ENCODE measurements around the gene TUBGCP6. TPM values are rescaled to one million over a fixed set of nuclear protein-coding genes. Genes with fewer than 3 reads are reported as not detected.
A peak's percentile ranks its signal among the peaks of the same experiment; 100 is the strongest.

TUBGCP6 gene
- total RNA-seq, 1 experiment from 2014 or later, result 38.6 TPM

DNA sequence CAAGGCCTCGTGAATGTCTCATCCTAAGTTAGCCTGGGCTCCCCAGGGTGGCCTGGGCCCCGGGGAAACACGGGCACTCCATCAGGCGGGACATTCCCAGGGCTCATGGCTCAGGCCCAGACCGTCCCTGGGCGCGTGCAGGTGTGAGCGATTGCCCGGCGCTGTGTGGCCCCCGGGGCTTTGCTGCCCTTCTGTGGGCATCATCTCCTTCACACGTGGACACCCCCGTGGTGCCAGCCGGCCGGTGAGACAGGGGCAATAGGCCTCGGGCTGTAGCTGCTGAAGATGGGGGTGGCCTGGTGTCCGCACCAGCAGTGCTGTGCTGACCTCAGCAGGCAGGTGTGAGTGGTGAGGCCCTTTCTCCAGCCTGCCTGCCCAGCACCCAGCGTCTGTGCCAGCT is 48.6 kb downstream of the TUBGCP6 start:
- Histone ChIP-seq H3K36me3 (ENCODE audit: control insufficient read depth in 1 of 2, insufficient read depth in 2 of 2, low read length in 2 of 2) (peaks cover 2 to 20% of the 10 kb centered on the region in 2 experiments; a peak in 3 of 4 replicates), H3K9me2 (ENCODE audit: insufficient read depth) (no peaks in the 10 kb centered on the region), H3K27ac (ENCODE audit: low read depth, low read length) (no peak overlapping the region), H3K9ac (ENCODE audit: low read length) (no peak overlapping the region), H3K79me2 (ENCODE audit: insufficient read depth, low read length) (peaks cover 34% of the 10 kb centered on the region), H3K27me3 (ENCODE audit: insufficient read depth, low read length) (no peaks in the 10 kb centered on the region), H3K4me3 (replicated peaks in 1 of 2; ENCODE audit: low read depth in 1 of 2, low read length in 2 of 2) (no peak overlapping the region), H4K20me1 (ENCODE audit: insufficient read depth) (peaks cover under 1% of the 10 kb centered on the region; the same call in 1 of the 2 replicates), H3K9me3 (ENCODE audit: control insufficient read depth in 1 of 2, insufficient read depth in 1 of 2, low read depth in 1 of 2, low read length in 2 of 2) (no peaks in the 10 kb centered on the region), H3K4me2 (ENCODE audit: low read length) (no peak overlapping the region), H2AFZ (ENCODE audit: low read depth, low read length, poor library complexity, severe bottlenecking) (no peak overlapping the region), H3K4me1 (ENCODE audit: control insufficient read depth in 1 of 2, insufficient read depth in 2 of 2, low read length in 2 of 2) (peaks cover 5 to 9% of the 10 kb centered on the region in 2 experiments; a peak in 3 of 4 replicates)
- POLR2A ChIA-PET, result no interaction called here
- no peak for DNase-seq (ENCODE audit: low read depth, low spot score)
- no peak for ATAC-seq
- TF ChIP-seq EZH2phosphoT487 (IDR thresholded peaks at IDR 0.05; ENCODE audit: borderline replicate concordance), result no peak
- TF ChIP-seq POLR2AphosphoS5 (IDR thresholded peaks at IDR 0.05; ENCODE audit: low read depth, low read length), result 0 out of 2 replicates have a peak, but pooled peaks have one; percentile 6
- CTCF ChIA-PET, result no interaction called here
- RAD21 ChIA-PET (ENCODE audit: low non-redundant PET in 1 of 2, low total read pairs in 2 of 2, uncharacterized antibody in 2 of 2, unreplicated experiment in 2 of 2), result interaction anchor here in 1 of 2 experiments (0.7 kb wide), 1 partner anchor 36 kb away, joined by 3 read pairs; no protein-coding TSS in a partner anchor
- intact Hi-C loops (cut with micrococcal nuclease), result no loop called here
- no TSS peak for BruUV-seq (replicated peaks)

DNA sequence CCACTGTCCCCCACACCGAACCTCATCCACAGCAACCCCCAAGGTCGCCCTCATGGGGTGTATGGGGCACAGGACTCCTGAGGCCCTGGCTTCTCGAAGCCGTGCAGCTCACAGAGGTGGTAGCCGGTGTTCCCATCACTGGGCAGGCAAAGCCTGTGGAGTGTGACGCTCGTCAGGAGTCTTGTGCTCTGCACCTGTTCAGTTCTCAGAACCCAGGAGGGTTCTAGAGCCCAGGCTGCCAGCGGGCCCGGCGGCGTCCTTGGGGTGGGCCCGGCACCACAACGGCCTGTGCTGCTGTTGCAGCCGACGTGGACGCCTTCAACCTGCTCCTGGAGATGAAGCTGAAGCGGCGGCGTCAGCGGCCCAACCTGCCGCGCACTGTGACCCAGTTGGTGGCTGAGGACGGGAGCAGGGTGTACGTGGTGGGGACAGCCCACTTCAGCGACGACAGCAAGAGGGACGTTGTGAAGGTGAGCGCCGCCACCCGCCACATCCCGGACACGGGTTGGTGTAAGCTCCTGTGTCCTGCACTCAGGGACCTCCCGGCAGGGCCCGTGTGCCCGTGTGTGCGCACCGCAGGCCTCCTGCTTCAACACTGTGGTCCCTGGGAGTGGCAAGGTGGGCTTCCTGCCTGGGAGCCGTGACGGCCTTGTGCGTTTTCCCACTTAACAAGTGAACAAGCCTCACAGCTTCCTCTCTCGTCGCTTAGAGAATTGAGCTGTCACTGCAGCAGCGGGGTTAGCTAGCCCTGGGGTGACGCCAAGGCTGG is 50.6 kb downstream of the TUBGCP6 start:
- ChIA-PET POLR2A (no interaction called here), RAD21 (ENCODE audit: low non-redundant PET in 1 of 2, low total read pairs in 2 of 2, uncharacterized antibody in 2 of 2, unreplicated experiment in 2 of 2) (no interaction called here), CTCF (no interaction called here)
- no peaks in the 10 kb centered on the region for H3K9me3 ChIP-seq (ENCODE audit: control insufficient read depth in 1 of 2, insufficient read depth in 1 of 2, low read depth in 1 of 2, low read length in 2 of 2)
- H3K4me3 ChIP-seq (replicated peaks in 1 of 2; ENCODE audit: low read depth in 1 of 2, low read length in 2 of 2), result no peak overlapping the region
- ATAC-seq (no peak), DNase-seq (ENCODE audit: low read depth, low spot score) (no peak)
- no peak overlapping the region for H3K27ac ChIP-seq (ENCODE audit: low read depth, low read length)
- peaks cover 6% of the 10 kb centered on the region; the same call in 1 of the 2 replicates for H4K20me1 ChIP-seq (ENCODE audit: insufficient read depth)
- H3K4me1 ChIP-seq (ENCODE audit: control insufficient read depth in 1 of 2, insufficient read depth in 2 of 2, low read length in 2 of 2), result peaks cover 12 to 21% of the 10 kb centered on the region in 2 experiments
- no TSS peak for BruUV-seq (replicated peaks)
- no peaks in the 10 kb centered on the region for H3K9me2 ChIP-seq (ENCODE audit: insufficient read depth)
- peaks cover 2 to 20% of the 10 kb centered on the region in 2 experiments; a peak in 3 of 4 replicates for H3K36me3 ChIP-seq (ENCODE audit: control insufficient read depth in 1 of 2, insufficient read depth in 2 of 2, low read length in 2 of 2)
- H2AFZ ChIP-seq (ENCODE audit: low read depth, low read length, poor library complexity, severe bottlenecking), result no peak overlapping the region
- peaks cover 54% of the 10 kb centered on the region for H3K79me2 ChIP-seq (ENCODE audit: insufficient read depth, low read length)
- intact Hi-C loops (cut with micrococcal nuclease), result no loop called here
- H3K4me2 ChIP-seq (ENCODE audit: low read length), result no peak overlapping the region
- H3K27me3 ChIP-seq (ENCODE audit: insufficient read depth, low read length), result no peaks in the 10 kb centered on the region
- no peak overlapping the region for H3K9ac ChIP-seq (ENCODE audit: low read length)
- TF ChIP-seq, protein P1, sequence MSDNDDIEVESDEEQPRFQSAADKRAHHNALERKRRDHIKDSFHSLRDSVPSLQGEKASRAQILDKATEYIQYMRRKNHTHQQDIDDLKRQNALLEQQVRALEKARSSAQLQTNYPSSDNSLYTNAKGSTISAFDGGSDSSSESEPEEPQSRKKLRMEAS (IDR thresholded peaks at IDR 0.05), result no peak
- TF ChIP-seq POLR2A (IDR thresholded peaks at IDR 0.05; ENCODE audit: borderline replicate concordance, extremely low read depth, insufficient read depth, insufficient read length), result no peak
- TF ChIP-seq CEBPB (IDR thresholded peaks at IDR 0.05; ENCODE audit: low read depth), result no peak
- TF ChIP-seq, protein P2, sequence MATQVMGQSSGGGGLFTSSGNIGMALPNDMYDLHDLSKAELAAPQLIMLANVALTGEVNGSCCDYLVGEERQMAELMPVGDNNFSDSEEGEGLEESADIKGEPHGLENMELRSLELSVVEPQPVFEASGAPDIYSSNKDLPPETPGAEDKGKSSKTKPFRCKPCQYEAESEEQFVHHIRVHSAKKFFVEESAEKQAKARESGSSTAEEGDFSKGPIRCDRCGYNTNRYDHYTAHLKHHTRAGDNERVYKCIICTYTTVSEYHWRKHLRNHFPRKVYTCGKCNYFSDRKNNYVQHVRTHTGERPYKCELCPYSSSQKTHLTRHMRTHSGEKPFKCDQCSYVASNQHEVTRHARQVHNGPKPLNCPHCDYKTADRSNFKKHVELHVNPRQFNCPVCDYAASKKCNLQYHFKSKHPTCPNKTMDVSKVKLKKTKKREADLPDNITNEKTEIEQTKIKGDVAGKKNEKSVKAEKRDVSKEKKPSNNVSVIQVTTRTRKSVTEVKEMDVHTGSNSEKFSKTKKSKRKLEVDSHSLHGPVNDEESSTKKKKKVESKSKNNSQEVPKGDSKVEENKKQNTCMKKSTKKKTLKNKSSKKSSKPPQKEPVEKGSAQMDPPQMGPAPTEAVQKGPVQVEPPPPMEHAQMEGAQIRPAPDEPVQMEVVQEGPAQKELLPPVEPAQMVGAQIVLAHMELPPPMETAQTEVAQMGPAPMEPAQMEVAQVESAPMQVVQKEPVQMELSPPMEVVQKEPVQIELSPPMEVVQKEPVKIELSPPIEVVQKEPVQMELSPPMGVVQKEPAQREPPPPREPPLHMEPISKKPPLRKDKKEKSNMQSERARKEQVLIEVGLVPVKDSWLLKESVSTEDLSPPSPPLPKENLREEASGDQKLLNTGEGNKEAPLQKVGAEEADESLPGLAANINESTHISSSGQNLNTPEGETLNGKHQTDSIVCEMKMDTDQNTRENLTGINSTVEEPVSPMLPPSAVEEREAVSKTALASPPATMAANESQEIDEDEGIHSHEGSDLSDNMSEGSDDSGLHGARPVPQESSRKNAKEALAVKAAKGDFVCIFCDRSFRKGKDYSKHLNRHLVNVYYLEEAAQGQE (IDR thresholded peaks at IDR 0.05; ENCODE audit: low read depth), result no peak
- TF ChIP-seq SP1 (IDR thresholded peaks at IDR 0.05; ENCODE audit: low read depth), result no peak
- TF ChIP-seq, protein P3, sequence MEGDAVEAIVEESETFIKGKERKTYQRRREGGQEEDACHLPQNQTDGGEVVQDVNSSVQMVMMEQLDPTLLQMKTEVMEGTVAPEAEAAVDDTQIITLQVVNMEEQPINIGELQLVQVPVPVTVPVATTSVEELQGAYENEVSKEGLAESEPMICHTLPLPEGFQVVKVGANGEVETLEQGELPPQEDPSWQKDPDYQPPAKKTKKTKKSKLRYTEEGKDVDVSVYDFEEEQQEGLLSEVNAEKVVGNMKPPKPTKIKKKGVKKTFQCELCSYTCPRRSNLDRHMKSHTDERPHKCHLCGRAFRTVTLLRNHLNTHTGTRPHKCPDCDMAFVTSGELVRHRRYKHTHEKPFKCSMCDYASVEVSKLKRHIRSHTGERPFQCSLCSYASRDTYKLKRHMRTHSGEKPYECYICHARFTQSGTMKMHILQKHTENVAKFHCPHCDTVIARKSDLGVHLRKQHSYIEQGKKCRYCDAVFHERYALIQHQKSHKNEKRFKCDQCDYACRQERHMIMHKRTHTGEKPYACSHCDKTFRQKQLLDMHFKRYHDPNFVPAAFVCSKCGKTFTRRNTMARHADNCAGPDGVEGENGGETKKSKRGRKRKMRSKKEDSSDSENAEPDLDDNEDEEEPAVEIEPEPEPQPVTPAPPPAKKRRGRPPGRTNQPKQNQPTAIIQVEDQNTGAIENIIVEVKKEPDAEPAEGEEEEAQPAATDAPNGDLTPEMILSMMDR (IDR thresholded peaks at IDR 0.05 in 2 of 3, conservative IDR thresholded peaks at IDR 0.05 in 1 of 3; ENCODE audit: borderline replicate concordance in 1 of 3, insufficient read depth in 1 of 3, low read depth in 2 of 3, low read length in 2 of 3), result no peak
- no peak for TF ChIP-seq ZFX (IDR thresholded peaks at IDR 0.05)
- no peak for TF ChIP-seq FOSL1 (IDR thresholded peaks at IDR 0.05; ENCODE audit: low read depth)
- TF ChIP-seq ZNF274 (IDR thresholded peaks at IDR 0.05; ENCODE audit: low read depth, low read length), result no peak
- TF ChIP-seq JUND (IDR thresholded peaks at IDR 0.05), result no peak
- TF ChIP-seq ELF1 (IDR thresholded peaks at IDR 0.05; ENCODE audit: borderline replicate concordance, low read depth), result no peak
- TF ChIP-seq POLR2AphosphoS5 (IDR thresholded peaks at IDR 0.05; ENCODE audit: low read depth, low read length), result no peak
- no peak for TF ChIP-seq TCF7L2 (IDR thresholded peaks at IDR 0.05; ENCODE audit: borderline replicate concordance, extremely low read depth, insufficient read depth, insufficient read length)

All from HCT116 (cell line).